Measurements from ENCODE around the gene GLB1L2. TPM values are rescaled to one million over a fixed set of nuclear protein-coding genes. Genes with fewer than 3 reads are reported as not detected.

GLB1L2 gene
- total RNA-seq, 1 experiment from 2014 or later = 27.1 TPM

- ATAC-seq (no peak), DNase-seq (ENCODE audit: low read depth, low spot score) (no peak)
- Histone ChIP-seq H3K9ac (ENCODE audit: low read length) (no peak overlapping the region), H4K20me1 (ENCODE audit: insufficient read depth) (no peaks in the 10 kb centered on the region), H3K4me1 (ENCODE audit: control insufficient read depth in 1 of 2, insufficient read depth in 2 of 2, low read length in 2 of 2) (peaks cover 0 to 7% of the 10 kb centered on the region in 2 experiments; a peak in 2 of 4 replicates), H3K36me3 (ENCODE audit: control insufficient read depth in 1 of 2, insufficient read depth in 2 of 2, low read length in 2 of 2) (no peaks in the 10 kb centered on the region), H3K4me2 (ENCODE audit: low read length) (no peak overlapping the region), H3K9me3 (ENCODE audit: control insufficient read depth in 1 of 2, insufficient read depth in 1 of 2, low read depth in 1 of 2, low read length in 2 of 2) (no peaks in the 10 kb centered on the region), H3K4me3 (replicated peaks in 1 of 2; ENCODE audit: low read depth in 1 of 2, low read length in 2 of 2) (no peak overlapping the region), H2AFZ (ENCODE audit: low read depth, low read length, poor library complexity, severe bottlenecking) (no peak overlapping the region), H3K79me2 (ENCODE audit: insufficient read depth, low read length) (no peaks in the 10 kb centered on the region), H3K9me2 (ENCODE audit: insufficient read depth) (no peaks in the 10 kb centered on the region), H3K27ac (ENCODE audit: low read depth, low read length) (no peak overlapping the region), H3K27me3 (ENCODE audit: insufficient read depth, low read length) (peaks cover 6% of the 10 kb centered on the region; the same call in 1 of the 2 replicates)
- RAD21 ChIA-PET (ENCODE audit: low non-redundant PET in 1 of 2, low total read pairs in 2 of 2, uncharacterized antibody in 2 of 2, unreplicated experiment in 2 of 2) = no interaction called here
- CTCF ChIA-PET = no interaction called here
- intact Hi-C loops (cut with micrococcal nuclease) = no loop called here
- no TSS peak for BruUV-seq (replicated peaks)
- TF ChIP-seq JUND (IDR thresholded peaks at IDR 0.05) (no peak), EZH2phosphoT487 (IDR thresholded peaks at IDR 0.05; ENCODE audit: borderline replicate concordance) (no peak), ZNF274 (IDR thresholded peaks at IDR 0.05; ENCODE audit: low read depth, low read length) (no peak), ATF3 (IDR thresholded peaks at IDR 0.05) (no peak), SIN3A (IDR thresholded peaks at IDR 0.05; ENCODE audit: low read depth) (no peak), YY1 (IDR thresholded peaks at IDR 0.05; ENCODE audit: extremely low read depth, insufficient replicate concordance, low read depth, low read length) (no peak), CTCF (IDR thresholded peaks at IDR 0.05 in 2 of 3, conservative IDR thresholded peaks at IDR 0.05 in 1 of 3; ENCODE audit: borderline replicate concordance in 1 of 3, insufficient read depth in 1 of 3, low read depth in 2 of 3, low read length in 2 of 3) (no peak), FOSL1 (IDR thresholded peaks at IDR 0.05; ENCODE audit: low read depth) (no peak), ELF1 (IDR thresholded peaks at IDR 0.05; ENCODE audit: borderline replicate concordance, low read depth) (no peak), MAX (IDR thresholded peaks at IDR 0.05) (no peak), SP1 (IDR thresholded peaks at IDR 0.05; ENCODE audit: low read depth) (no peak), POLR2AphosphoS5 (IDR thresholded peaks at IDR 0.05; ENCODE audit: low read depth, low read length) (no peak)
- POLR2A ChIA-PET = no interaction called here
Observed at GRCh38 chr11:134398079-134398444, 66.3 kb downstream of the GLB1L2 start.

Measured in HCT116 (cell line).